ENCODE results near the gene MDFIC.

The MDFIC gene

DNA sequence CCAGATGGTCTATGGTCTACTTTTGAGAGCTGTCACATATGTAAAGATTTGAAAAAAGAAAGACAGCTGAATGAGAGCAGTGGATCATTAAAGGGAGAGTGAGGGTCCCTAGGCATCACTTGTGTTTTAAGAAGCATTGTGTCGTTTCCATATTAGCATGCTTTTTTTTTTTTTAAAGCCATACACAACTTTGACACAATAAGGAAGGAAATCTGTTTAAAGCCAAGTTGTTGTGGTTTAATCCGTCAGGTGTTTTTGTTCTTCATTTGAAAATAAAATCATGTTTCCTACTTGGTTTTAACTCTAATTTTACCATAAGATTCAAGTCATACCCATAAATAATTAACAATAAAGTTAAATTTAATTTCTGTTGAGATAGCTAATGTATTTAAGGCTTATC lies 53.5 kb downstream of the MDFIC start:
- Mint-ChIP-seq H3K36me3 (ENCODE audit: low read depth) (peaks cover 13% of the 10 kb centered on the region), H3K4me1 (ENCODE audit: low read depth) (peaks cover 37% of the 10 kb centered on the region), H3K4me3 (no peak overlapping the region), H3K27me3 (no peaks in the 10 kb centered on the region), H3K27ac (no peak overlapping the region), H3K9me3 (no peaks in the 10 kb centered on the region)
- intact Hi-C loops (cut with micrococcal nuclease): no loop called here

DNA sequence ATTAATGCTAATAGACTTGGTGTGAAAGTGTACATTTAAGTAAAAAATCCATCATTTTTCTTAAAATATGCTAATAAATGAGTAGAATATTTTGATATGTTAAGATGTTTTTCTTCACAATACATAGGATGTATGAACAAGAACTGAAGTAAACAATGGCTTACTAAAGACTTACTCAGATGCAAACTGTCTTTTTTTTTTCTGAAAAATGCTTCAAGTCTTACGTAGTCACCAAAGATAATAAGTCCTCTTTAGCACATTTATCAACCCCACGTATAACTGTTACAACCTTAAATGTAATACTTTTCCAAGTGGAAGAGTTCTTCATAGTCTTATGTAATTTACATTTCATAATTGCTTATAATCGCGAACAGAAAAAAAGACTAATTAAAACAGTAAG lies 54.8 kb downstream of the MDFIC start:
- H3K4me1 Mint-ChIP-seq (ENCODE audit: low read depth): peaks cover 41% of the 10 kb centered on the region
- intact Hi-C loops (cut with micrococcal nuclease): no loop called here

DNA sequence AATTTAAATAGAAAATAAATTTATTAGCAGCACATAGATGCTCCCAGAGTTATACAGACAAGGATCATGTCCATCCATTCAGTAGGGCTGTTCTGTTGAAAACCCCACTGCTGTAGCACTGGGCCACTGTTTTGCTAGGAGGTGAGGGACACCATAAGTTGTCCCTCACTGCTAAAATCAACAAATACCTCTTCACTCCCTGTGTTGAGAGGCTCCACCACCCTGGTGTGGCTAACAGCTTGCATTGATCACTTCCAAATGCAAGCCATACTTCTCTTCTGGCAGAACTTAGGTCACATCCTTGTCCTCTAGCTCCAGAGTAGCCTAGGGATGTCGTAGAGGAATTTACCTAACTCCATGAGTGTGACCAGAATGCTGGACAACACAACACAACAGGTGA lies 55.4 kb downstream of the MDFIC start:
- H3K4me3 Mint-ChIP-seq: no peak overlapping the region
- no peak overlapping the region for H3K27ac Mint-ChIP-seq
- intact Hi-C loops (cut with micrococcal nuclease): no loop called here
- peaks cover 35% of the 10 kb centered on the region for H3K4me1 Mint-ChIP-seq (ENCODE audit: low read depth)
- peaks cover 28% of the 10 kb centered on the region for H3K36me3 Mint-ChIP-seq (ENCODE audit: low read depth)
- H3K27me3 Mint-ChIP-seq: no peaks in the 10 kb centered on the region
- H3K9me3 Mint-ChIP-seq: no peaks in the 10 kb centered on the region

More for the DNA sequence above, 54.8 kb downstream of the MDFIC start:
- no peak overlapping the region for H3K27ac Mint-ChIP-seq
- no peaks in the 10 kb centered on the region for H3K9me3 Mint-ChIP-seq
- peaks cover 24% of the 10 kb centered on the region for H3K36me3 Mint-ChIP-seq (ENCODE audit: low read depth)
- H3K27me3 Mint-ChIP-seq: no peaks in the 10 kb centered on the region
- no peak overlapping the region for H3K4me3 Mint-ChIP-seq

GRCh38 chr7:114979388-114979787 lies 57.5 kb downstream of the MDFIC start:
- no peak overlapping the region for H3K4me3 Mint-ChIP-seq
- H3K27ac Mint-ChIP-seq: no peak overlapping the region
- peaks cover 19% of the 10 kb centered on the region for H3K4me1 Mint-ChIP-seq (ENCODE audit: low read depth)
- H3K27me3 Mint-ChIP-seq: no peaks in the 10 kb centered on the region
- no peaks in the 10 kb centered on the region for H3K9me3 Mint-ChIP-seq
- intact Hi-C loops (cut with micrococcal nuclease): no loop called here
- H3K36me3 Mint-ChIP-seq (ENCODE audit: low read depth): peaks cover 44% of the 10 kb centered on the region

DNA sequence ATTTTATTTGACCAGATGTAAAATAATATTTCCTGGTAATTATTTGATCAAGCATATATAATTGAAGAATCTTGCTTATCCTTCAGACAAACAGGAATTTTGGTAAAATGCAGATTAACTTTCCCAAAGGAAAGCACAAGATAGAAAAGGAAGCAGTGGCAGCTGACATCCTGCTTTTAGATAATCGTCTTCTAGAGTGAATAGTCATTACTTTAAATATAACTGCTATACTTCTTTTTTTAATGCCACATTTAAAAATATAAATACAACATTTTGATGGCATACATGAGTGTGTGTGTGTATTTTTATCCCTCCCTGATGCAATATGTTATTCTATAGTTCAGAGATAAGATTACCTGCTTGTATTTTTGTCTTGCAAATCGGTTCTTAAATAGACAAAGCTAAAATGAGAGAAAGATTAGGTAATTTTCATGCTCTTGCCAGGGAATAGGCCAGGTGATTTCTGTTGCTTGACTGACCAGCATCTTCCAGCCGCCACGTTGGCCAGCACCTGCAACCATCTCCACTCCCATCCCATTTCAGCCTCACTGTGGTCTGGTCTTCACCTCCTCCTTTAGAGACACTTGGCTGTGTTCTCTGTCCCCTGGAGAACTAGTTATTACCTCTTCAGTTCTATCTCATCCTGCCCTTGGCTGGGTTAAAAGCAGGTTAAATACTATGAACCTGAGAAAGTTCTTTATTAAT lies 58.1 kb downstream of the MDFIC start:
- H3K4me1 Mint-ChIP-seq (ENCODE audit: low read depth): peaks cover 19% of the 10 kb centered on the region
- H3K27me3 Mint-ChIP-seq: no peaks in the 10 kb centered on the region
- H3K9me3 Mint-ChIP-seq: no peaks in the 10 kb centered on the region
- peaks cover 45% of the 10 kb centered on the region for H3K36me3 Mint-ChIP-seq (ENCODE audit: low read depth)
- H3K4me3 Mint-ChIP-seq: no peak overlapping the region
- H3K27ac Mint-ChIP-seq: no peak overlapping the region
- intact Hi-C loops (cut with micrococcal nuclease): no loop called here

DNA sequence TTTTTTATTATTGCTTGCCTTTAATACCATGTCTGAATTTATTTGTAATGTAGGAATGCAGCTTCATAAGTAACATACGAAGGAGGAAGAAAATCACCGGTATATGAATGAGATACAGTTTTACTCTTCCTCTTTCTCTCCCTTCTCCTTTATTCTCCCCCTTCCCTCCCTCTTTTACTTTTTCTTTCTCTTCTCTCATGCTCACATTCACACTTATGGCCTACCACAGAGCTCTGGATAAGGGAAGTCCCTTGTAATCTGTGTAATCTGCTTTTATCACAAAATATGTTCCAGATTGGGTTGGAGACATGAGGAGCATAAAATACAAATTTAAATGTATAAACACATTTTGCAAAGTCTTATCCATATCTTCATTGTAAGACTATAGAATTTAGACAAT lies 59.4 kb downstream of the MDFIC start:
- H3K9me3 Mint-ChIP-seq: no peaks in the 10 kb centered on the region
- H3K27ac Mint-ChIP-seq: peak overlapping the region; percentile 26
- no peak overlapping the region for H3K4me3 Mint-ChIP-seq
- intact Hi-C loops (cut with micrococcal nuclease): no loop called here
- peaks cover 59% of the 10 kb centered on the region for H3K36me3 Mint-ChIP-seq (ENCODE audit: low read depth)
- H3K27me3 Mint-ChIP-seq: no peaks in the 10 kb centered on the region
- peaks cover 16% of the 10 kb centered on the region for H3K4me1 Mint-ChIP-seq (ENCODE audit: low read depth)

DNA sequence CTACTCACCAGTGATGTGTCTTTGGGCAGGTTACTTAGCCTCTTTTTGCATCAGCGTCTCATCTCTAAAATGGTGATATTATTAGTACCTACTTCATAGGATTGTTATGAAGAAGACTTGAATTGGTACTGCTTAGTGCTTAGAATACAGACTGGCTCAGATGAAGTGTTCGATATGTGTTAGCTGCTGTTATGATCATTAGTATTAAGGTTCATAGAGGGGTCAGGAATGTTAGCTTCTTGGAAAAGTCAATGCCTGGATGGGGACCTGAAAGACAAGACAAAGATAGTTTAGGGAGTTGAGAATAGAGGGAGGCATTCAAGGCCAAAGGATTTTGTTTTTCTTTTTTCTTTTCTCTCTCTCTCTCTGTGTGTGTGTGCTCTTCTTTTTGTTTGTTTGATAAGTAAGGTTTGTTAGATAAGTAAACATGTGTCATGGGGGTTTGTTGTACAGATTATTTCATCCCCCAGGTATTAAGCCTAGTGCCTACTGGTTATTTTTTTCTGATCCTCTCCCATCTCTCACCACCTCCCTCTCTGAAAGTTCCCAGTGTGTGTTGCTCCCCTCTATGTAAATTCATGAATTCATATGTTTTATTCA lies 63.3 kb downstream of the MDFIC start:
- H3K27me3 Mint-ChIP-seq: no peaks in the 10 kb centered on the region
- intact Hi-C loops (cut with micrococcal nuclease): no loop called here
- H3K4me1 Mint-ChIP-seq (ENCODE audit: low read depth): peaks cover 21% of the 10 kb centered on the region
- no peak overlapping the region for H3K27ac Mint-ChIP-seq
- peaks cover 65% of the 10 kb centered on the region for H3K36me3 Mint-ChIP-seq (ENCODE audit: low read depth)
- no peak overlapping the region for H3K4me3 Mint-ChIP-seq
- no peaks in the 10 kb centered on the region for H3K9me3 Mint-ChIP-seq

GRCh38 chr7:114986190-114987180 lies 64.6 kb downstream of the MDFIC start:
- Mint-ChIP-seq H3K27me3 (no peaks in the 10 kb centered on the region), H3K4me3 (no peak overlapping the region), H3K36me3 (ENCODE audit: low read depth) (peaks cover 59% of the 10 kb centered on the region), H3K9me3 (no peaks in the 10 kb centered on the region), H3K27ac (no peak overlapping the region), H3K4me1 (ENCODE audit: low read depth) (peaks cover 11% of the 10 kb centered on the region)
- intact Hi-C loops (cut with micrococcal nuclease): no loop called here

DNA sequence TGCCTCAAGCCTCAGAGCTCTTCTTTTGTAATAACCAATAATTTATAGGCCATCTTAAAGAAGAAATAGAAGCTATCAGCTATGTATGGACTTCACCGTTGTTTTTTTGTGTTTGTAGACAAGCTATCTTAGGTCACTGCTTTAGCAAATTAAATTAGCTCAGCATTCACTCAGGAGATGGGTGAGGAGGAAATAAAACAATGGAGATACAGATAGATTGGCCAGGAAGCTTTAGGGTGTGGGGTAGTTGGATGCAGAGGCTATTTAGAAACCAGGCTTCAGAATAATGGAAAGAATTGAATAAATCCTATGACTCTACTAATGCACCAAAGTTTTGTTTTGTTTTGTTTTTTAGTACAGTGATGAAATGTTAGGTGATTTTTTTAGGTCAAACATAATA lies 66.1 kb downstream of the MDFIC start:
- intact Hi-C loops (cut with micrococcal nuclease): no loop called here
- Mint-ChIP-seq H3K4me1 (ENCODE audit: low read depth) (peaks cover 17% of the 10 kb centered on the region), H3K36me3 (ENCODE audit: low read depth) (peaks cover 46% of the 10 kb centered on the region), H3K27me3 (no peaks in the 10 kb centered on the region), H3K4me3 (no peak overlapping the region), H3K27ac (no peak overlapping the region), H3K9me3 (no peaks in the 10 kb centered on the region)

- H3K27me3 Mint-ChIP-seq: no peaks in the 10 kb centered on the region
- H3K27ac Mint-ChIP-seq: no peak overlapping the region
- peaks cover 25% of the 10 kb centered on the region for H3K4me1 Mint-ChIP-seq (ENCODE audit: low read depth)
- no peaks in the 10 kb centered on the region for H3K9me3 Mint-ChIP-seq
- intact Hi-C loops (cut with micrococcal nuclease): no loop called here
- peaks cover 46% of the 10 kb centered on the region for H3K36me3 Mint-ChIP-seq (ENCODE audit: low read depth)
- no peak overlapping the region for H3K4me3 Mint-ChIP-seq
Observed at GRCh38 chr7:114988755-114989375, 67.0 kb downstream of the MDFIC start.

DNA sequence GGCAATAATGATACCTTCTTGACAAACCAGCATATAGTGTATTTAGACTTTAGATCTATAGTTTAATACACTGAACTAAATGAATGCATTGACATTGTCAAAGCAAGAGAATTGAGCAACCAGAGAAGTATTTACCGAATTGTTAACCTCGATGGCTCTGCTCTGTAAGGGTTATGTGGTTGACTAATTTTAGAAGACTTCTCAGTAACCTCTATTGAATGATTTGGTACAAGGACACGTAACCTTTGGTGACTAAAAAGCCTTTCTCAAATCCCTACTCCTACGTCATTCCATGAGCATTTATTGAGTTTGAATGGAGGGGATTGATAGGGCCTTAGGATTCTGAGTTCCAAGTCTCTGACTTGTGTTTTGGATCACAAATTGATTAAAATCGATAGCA lies 67.6 kb downstream of the MDFIC start:
- H3K9me3 Mint-ChIP-seq: no peaks in the 10 kb centered on the region
- H3K27me3 Mint-ChIP-seq: no peaks in the 10 kb centered on the region
- no peak overlapping the region for H3K4me3 Mint-ChIP-seq
- peaks cover 46% of the 10 kb centered on the region for H3K36me3 Mint-ChIP-seq (ENCODE audit: low read depth)
- intact Hi-C loops (cut with micrococcal nuclease): no loop called here
- H3K4me1 Mint-ChIP-seq (ENCODE audit: low read depth): peaks cover 29% of the 10 kb centered on the region
- H3K27ac Mint-ChIP-seq: no peak overlapping the region

DNA sequence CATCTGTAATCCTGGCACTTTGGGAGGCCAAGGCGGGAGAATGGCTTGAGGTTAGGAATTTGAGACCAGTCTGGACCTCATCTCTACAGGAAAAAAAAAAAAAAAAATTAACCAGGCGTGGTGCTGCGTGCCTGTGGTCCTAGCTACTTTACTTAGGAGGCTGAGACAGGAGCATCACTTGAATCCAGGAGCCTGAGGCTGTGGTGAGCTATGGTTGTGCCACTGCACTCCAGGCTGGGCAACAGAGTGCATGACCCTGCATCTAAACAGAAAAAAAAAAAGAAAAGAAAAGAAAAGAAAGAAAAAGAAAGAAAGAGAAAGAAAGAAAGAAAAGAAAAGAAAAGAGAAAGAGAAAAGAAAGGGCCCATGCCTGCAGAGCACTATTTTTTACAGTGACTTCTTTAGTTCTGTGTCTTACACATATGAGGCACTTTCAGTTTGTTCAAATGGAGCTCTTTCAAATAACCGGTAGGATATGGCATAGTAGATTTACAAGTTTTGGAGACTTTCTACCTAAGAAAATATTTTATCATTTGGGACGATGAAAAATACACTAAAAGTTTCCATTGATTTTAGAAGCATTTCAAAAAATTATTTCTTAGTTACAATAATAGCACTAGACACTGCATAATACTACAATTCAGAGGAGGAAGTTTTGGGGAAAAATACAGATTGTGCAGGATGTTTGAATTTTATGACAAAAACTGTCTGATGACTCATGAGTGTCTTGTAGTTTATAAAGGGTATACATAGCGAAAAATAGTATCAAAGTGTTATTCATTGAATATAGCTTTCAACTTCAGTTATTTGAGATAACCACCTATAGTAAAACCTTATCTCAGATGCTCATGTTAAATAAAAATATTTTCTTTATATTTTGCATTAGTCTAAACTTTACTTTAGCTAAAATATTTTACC lies 75.9 kb downstream of the MDFIC start:
- no peaks in the 10 kb centered on the region for H3K9me3 Mint-ChIP-seq
- intact Hi-C loops (cut with micrococcal nuclease): no loop called here
- H3K4me3 Mint-ChIP-seq: no peak overlapping the region
- no peaks in the 10 kb centered on the region for H3K27me3 Mint-ChIP-seq
- H3K4me1 Mint-ChIP-seq (ENCODE audit: low read depth): peaks cover 38% of the 10 kb centered on the region
- H3K36me3 Mint-ChIP-seq (ENCODE audit: low read depth): peaks cover 63% of the 10 kb centered on the region
- peak overlapping the region; percentile 23 for H3K27ac Mint-ChIP-seq

DNA sequence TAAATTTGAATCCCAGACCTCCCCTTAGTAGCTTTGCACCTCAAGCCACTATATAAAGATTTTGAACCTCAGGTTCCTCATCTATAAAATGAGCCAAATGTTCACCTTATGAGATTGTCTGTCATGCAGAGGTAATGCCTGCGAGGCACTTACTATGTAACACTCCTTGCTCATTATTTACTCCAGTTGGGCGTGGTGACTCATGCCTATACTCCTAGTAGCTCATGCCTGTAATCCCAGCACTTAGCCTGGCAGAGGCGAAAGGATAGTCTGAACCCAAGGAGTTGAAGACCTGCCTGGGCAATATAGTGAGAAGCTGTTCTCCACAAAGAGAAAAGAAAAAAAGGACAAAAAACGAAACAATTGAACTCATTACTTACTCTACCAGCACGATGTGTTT lies 82.2 kb downstream of the MDFIC start:
- Mint-ChIP-seq H3K27me3 (no peaks in the 10 kb centered on the region), H3K27ac (no peak overlapping the region), H3K9me3 (no peaks in the 10 kb centered on the region), H3K4me3 (no peak overlapping the region), H3K36me3 (ENCODE audit: low read depth) (peaks cover 34% of the 10 kb centered on the region), H3K4me1 (ENCODE audit: low read depth) (peaks cover 26% of the 10 kb centered on the region)
- intact Hi-C loops (cut with micrococcal nuclease): no loop called here

Measured in dendritic cell treated with granulocyte-macrophage colony-stimulating factor and Interleukin-4, amounts not matched to agents 40 ng/mL and 50 ng/mL, for 4 days (primary cell).